HEK293 (cell line): ENCODE results near the gene ZNF593.

Experiments used
- CTCF ChIA-PET: fragments of 350-600 bp; formaldehyde crosslinking; extraction: SDS; loops from one replicate; lab custom pipeline; 2021; ENCODE audit warnings: antibody characterized with exemption; lab: Yijun Ruan, JAX
- POLR2A ChIA-PET: fragments of 300-600 bp; formaldehyde crosslinking; extraction: SDS; loops from one replicate; lab custom pipeline; 2020; ENCODE audit warnings: antibody characterized with exemption, inconsistent platforms; lab: Yijun Ruan, JAX
- H3K27ac ChIP-seq: fragments of 200-500 bp; sonication (Bioruptor generic); 2 replicates; pipeline ENCODE4 v1.5.1; 2014; ENCODE audit warnings: low read depth, low read length, control low read depth, inconsistent platforms; ENCODE audit errors: extremely low read depth
- H3K36me3 ChIP-seq, 2 experiments: fragments of 200-500 bp in 1 of 2; sonication (Bioruptor generic) in 1 of 2; 1 replicate in 1 of 2; 2 replicates in 1 of 2; pipeline ENCODE4 v1.5.1; 2014 to 2017; ENCODE audit warnings: inconsistent platforms in 2 of 2, low read length in 2 of 2; ENCODE audit not compliant: control insufficient read depth in 2 of 2, insufficient read depth in 1 of 2
- H3K4me1 ChIP-seq: fragments of 200-500 bp; sonication (Bioruptor generic); 2 replicates; pipeline ENCODE4 v1.5.1; 2014; ENCODE audit warnings: mild to moderate bottlenecking, low read length, inconsistent platforms; ENCODE audit not compliant: control insufficient read depth, insufficient read depth
- H3K4me3 ChIP-seq: 2 replicates; pipeline ENCODE4 v1.5.1; 2011; ENCODE audit warnings: low read depth, mild to moderate bottlenecking, control low read depth, low read length, moderate library complexity
- H3K9me3 ChIP-seq: fragments of 200-500 bp; sonication (Bioruptor generic); 2 replicates; pipeline ENCODE4 v1.5.1; 2014; ENCODE audit warnings: low read depth, low read length, inconsistent platforms; ENCODE audit not compliant: control insufficient read depth, insufficient read depth
- GLIS2 ChIP-seq: fragments of 450-650 bp; formaldehyde crosslinking; IDR thresholded peaks from 2 replicates; pipeline ENCODE4 v1.5.1; 2016; ENCODE audit warnings: missing biosample characterization, missing genetic modification characterization
- KLF10 ChIP-seq: fragments of 450-650 bp; IDR thresholded peaks from 2 replicates; pipeline ENCODE4 v1.5.1; 2018; ENCODE audit warnings: missing biosample characterization, mild to moderate bottlenecking, missing genetic modification characterization
- KLF7 ChIP-seq: fragments of 450-650 bp; formaldehyde crosslinking; IDR thresholded peaks from 2 replicates; pipeline ENCODE4 v1.5.1; 2016; ENCODE audit warnings: missing biosample characterization, missing genetic modification characterization, borderline replicate concordance
- PRDM10 ChIP-seq: fragments of 450-650 bp; formaldehyde crosslinking; IDR thresholded peaks from 2 replicates; pipeline ENCODE4 v1.5.1; 2016; ENCODE audit warnings: missing biosample characterization, missing genetic modification characterization
- TCF7L2 ChIP-seq: IDR thresholded peaks from 2 replicates; pipeline ENCODE4 v1.6.1; 2011; ENCODE audit warnings: low read depth, mild to moderate bottlenecking, inconsistent platforms, low read length, moderate library complexity, borderline replicate concordance
- TRIM28 ChIP-seq: IDR thresholded peaks from 2 replicates; pipeline ENCODE4 v1.6.1; 2011; ENCODE audit warnings: low read length, control low read depth, borderline replicate concordance
- ZBTB8A ChIP-seq: fragments of 450-650 bp; formaldehyde crosslinking; IDR thresholded peaks from 2 replicates; pipeline ENCODE4 v1.5.1; 2016; ENCODE audit warnings: missing biosample characterization, missing genetic modification characterization
- ZNF112 ChIP-seq: fragments of 450-650 bp; formaldehyde crosslinking; IDR thresholded peaks from 2 replicates; pipeline ENCODE4 v1.5.0; 2017; ENCODE audit warnings: missing biosample characterization, missing genetic modification characterization
- ZNF132 ChIP-seq: fragments of 450-650 bp; formaldehyde crosslinking; IDR thresholded peaks from 2 replicates; pipeline ENCODE4 v1.5.1; 2017; ENCODE audit warnings: missing biosample characterization, missing genetic modification characterization, borderline replicate concordance
- ZNF23 ChIP-seq: fragments of 450-650 bp; formaldehyde crosslinking; IDR thresholded peaks from 2 replicates; pipeline ENCODE4 v1.5.1; 2016; ENCODE audit warnings: missing biosample characterization, missing genetic modification characterization, borderline replicate concordance
- ZNF280C ChIP-seq: fragments of 450-650 bp; formaldehyde crosslinking; IDR thresholded peaks from 2 replicates; pipeline ENCODE4 v1.5.1; 2016; ENCODE audit warnings: missing biosample characterization, missing genetic modification characterization
- ZNF529 ChIP-seq: fragments of 450-650 bp; formaldehyde crosslinking; IDR thresholded peaks from 2 replicates; pipeline ENCODE4 v1.5.1; 2017; ENCODE audit warnings: missing genetic modification characterization, missing biosample characterization; ENCODE audit not compliant: insufficient replicate concordance
- ZNF555 ChIP-seq: fragments of 450-650 bp; formaldehyde crosslinking; conservative IDR thresholded peaks from 2 replicates; pipeline ENCODE4 v1.5.1; 2017; ENCODE audit warnings: missing biosample characterization, mild to moderate bottlenecking, missing genetic modification characterization, inconsistent platforms
- ZNF560 ChIP-seq: fragments of 450-650 bp; formaldehyde crosslinking; IDR thresholded peaks from 2 replicates; pipeline ENCODE4 v1.5.1; 2017; ENCODE audit warnings: missing biosample characterization, missing genetic modification characterization, borderline replicate concordance
- ZNF654 ChIP-seq: fragments of 450-650 bp; formaldehyde crosslinking; IDR thresholded peaks from 2 replicates; pipeline ENCODE4 v1.5.1; 2016; ENCODE audit warnings: low read depth, missing biosample characterization, missing genetic modification characterization
- ZNF658 ChIP-seq: fragments of 450-650 bp; formaldehyde crosslinking; IDR thresholded peaks from 2 replicates; pipeline ENCODE4; 2016; ENCODE audit warnings: missing biosample characterization, missing genetic modification characterization
- ZNF664 ChIP-seq: fragments of 450-650 bp; formaldehyde crosslinking; IDR thresholded peaks from 2 replicates; pipeline ENCODE4 v1.5.1; 2016; ENCODE audit warnings: missing biosample characterization, missing genetic modification characterization
- ZNF747 ChIP-seq: fragments of 450-650 bp; formaldehyde crosslinking; IDR thresholded peaks from 2 replicates; pipeline ENCODE4 v1.5.1; 2016; ENCODE audit warnings: missing biosample characterization, missing genetic modification characterization
- TF ChIP-seq, protein P1 (sequence below): fragments of 450-650 bp; formaldehyde crosslinking; IDR thresholded peaks from 2 replicates; pipeline ENCODE4 v1.5.1; 2016; ENCODE audit warnings: missing biosample characterization, missing genetic modification characterization, low read depth
- TF ChIP-seq, protein P2 (sequence below): IDR thresholded peaks from 2 replicates; pipeline ENCODE4 v1.6.1; 2011; ENCODE audit warnings: mild to moderate bottlenecking, low read depth, low read length, borderline replicate concordance

The ZNF593 gene

GRCh38 chr1:26138974-26139558 is 30.6 kb upstream of the ZNF593 start (continued):
- TF ChIP-seq ZNF23 (tag by site-specific recombination) (no peak), PRDM10 (tag by site-specific recombination) (peak; percentile 89)
- TF ChIP-seq, all 188 proteins: peak for 4

DNA sequence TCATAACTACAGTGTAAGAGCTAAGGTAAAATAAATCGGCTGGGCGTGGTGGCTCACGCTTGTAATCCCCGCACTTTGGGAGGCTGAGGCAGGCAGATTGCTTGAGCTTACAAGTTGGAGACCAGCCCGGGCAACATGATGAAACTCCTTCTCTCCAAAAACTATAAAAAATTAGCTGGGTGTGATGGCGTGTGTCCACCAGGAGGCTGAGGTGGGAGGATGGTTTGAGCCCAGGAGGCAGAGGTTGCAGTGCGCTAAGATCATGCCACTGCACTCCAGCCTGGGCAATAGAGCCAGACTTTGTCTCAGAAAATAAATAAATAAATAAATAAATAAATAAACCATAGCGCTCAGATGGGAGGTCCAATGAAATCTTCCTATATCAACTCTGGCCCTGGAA is 27.5 kb upstream of the ZNF593 start:
- TF ChIP-seq ZBTB8A, result 0 out of 2 replicates have a peak, but pooled peaks have one; percentile 15
- no peak for TF ChIP-seq ZNF664 (tag by site-specific recombination)
- H3K27ac ChIP-seq, result no peak overlapping the region
- H3K4me1 ChIP-seq, result no peaks in the 10 kb centered on the region
- H3K4me3 ChIP-seq, result no peak overlapping the region
- no peaks in the 10 kb centered on the region for H3K36me3 ChIP-seq
- ChIA-PET CTCF (interaction anchor here (0.6 to 7.4 kb wide), 9 partner anchors 14 to 250 kb away, joined by 3 to 129 read pairs (median 5); partner anchors contain the start of genes PDIK1L and ZNF593), POLR2A (no interaction called here)
- H3K9me3 ChIP-seq, result no peaks in the 10 kb centered on the region

DNA sequence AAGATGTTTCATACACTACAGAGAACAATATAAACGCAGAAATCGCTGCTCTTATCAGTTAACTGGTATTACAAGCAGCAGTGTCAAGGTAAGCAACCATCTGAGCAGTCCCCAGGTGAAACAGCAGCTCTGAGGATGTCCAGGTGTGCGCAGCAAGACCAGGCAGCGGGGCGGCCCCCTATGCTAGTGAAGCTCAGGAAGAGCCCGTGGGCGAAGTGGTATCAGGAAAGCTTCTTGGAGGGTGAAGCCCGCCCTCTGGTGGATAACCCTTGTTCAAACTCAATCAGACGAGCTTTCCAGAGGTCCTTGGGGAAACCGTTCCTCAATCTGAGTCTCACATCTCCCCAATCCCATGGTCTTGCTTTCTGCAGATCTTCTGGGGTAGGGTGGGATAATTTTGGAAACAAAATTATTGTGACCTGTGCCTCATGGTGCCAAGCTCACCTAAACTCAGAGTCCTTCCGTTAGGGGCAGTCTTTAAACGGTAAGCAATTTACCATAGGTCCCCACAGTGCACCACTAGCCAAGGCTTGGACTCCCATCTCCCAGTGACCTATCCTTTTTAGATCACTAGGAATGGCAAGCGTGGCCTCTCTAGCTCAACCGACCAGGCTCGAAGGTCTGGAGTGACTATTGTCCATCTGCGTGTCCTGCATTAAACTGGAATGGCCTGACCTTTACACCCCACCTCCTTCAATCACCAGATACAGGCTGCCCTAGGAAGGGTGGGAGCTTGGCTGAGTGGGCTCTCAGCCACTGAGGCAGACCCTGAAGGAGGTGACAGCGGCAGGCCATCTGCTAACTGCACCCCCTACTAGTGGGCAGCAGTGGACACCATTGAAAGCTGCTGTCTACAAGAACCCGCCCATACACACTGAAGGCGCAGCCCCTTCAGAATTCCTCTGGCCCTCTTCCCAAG is 24.4 kb upstream of the ZNF593 start:
- H3K9me3 ChIP-seq, result no peaks in the 10 kb centered on the region
- H3K36me3 ChIP-seq, result no peaks in the 10 kb centered on the region
- POLR2A ChIA-PET, result interaction anchor here (0.5 to 1.6 kb wide), 8 partner anchors 8 to 110 kb away, joined by 3 to 10 read pairs (median 4); partner anchors contain the start of genes CEP85, PDIK1L and ZNF593
- H3K27ac ChIP-seq, result no peak overlapping the region
- no peaks in the 10 kb centered on the region for H3K4me1 ChIP-seq
- CTCF ChIA-PET, result interaction anchor here (0.6 to 7.4 kb wide), 44 partner anchors 9 to 272 kb away, joined by 3 to 129 read pairs (median 5); partner anchors contain the start of genes CEP85, FAM110D and ZNF593
- no peak overlapping the region for H3K4me3 ChIP-seq
- no peak for TF ChIP-seq ZNF529 (tag by site-specific recombination)
- TF ChIP-seq ZNF555 (tag by site-specific recombination), result no peak
- no peak for TF ChIP-seq ZNF112 (tag by site-specific recombination)
- 0 out of 2 replicates have a peak, but pooled peaks have one; percentile 25 for TF ChIP-seq KLF10 (tag by site-specific recombination)
- no peak for TF ChIP-seq ZNF747 (tag by site-specific recombination)
- 0 out of 2 replicates have a peak, but pooled peaks have one; percentile 25 for TF ChIP-seq GLIS2 (tag by site-specific recombination)
- TF ChIP-seq ZNF560 (tag by site-specific recombination), result no peak
- TF ChIP-seq KLF7 (tag by site-specific recombination), result no peak
- TF ChIP-seq TRIM28, result no peak
- TF ChIP-seq ZNF132, result no peak
- TF ChIP-seq TCF7L2, result no peak
- TF ChIP-seq ZNF280C (tag by site-specific recombination), result no peak
- TF ChIP-seq, protein P1, sequence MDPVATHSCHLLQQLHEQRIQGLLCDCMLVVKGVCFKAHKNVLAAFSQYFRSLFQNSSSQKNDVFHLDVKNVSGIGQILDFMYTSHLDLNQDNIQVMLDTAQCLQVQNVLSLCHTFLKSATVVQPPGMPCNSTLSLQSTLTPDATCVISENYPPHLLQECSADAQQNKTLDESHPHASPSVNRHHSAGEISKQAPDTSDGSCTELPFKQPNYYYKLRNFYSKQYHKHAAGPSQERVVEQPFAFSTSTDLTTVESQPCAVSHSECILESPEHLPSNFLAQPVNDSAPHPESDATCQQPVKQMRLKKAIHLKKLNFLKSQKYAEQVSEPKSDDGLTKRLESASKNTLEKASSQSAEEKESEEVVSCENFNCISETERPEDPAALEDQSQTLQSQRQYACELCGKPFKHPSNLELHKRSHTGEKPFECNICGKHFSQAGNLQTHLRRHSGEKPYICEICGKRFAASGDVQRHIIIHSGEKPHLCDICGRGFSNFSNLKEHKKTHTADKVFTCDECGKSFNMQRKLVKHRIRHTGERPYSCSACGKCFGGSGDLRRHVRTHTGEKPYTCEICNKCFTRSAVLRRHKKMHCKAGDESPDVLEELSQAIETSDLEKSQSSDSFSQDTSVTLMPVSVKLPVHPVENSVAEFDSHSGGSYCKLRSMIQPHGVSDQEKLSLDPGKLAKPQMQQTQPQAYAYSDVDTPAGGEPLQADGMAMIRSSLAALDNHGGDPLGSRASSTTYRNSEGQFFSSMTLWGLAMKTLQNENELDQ, result no peak
- no peak for TF ChIP-seq ZNF658
- peak; percentile 87 for TF ChIP-seq ZNF654 (tag by site-specific recombination)
- TF ChIP-seq, protein P2, sequence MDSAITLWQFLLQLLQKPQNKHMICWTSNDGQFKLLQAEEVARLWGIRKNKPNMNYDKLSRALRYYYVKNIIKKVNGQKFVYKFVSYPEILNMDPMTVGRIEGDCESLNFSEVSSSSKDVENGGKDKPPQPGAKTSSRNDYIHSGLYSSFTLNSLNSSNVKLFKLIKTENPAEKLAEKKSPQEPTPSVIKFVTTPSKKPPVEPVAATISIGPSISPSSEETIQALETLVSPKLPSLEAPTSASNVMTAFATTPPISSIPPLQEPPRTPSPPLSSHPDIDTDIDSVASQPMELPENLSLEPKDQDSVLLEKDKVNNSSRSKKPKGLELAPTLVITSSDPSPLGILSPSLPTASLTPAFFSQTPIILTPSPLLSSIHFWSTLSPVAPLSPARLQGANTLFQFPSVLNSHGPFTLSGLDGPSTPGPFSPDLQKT, result no peak
